Activated naive CD8-positive, alpha-beta T cell treated with anti-CD3 and anti-CD28 coated beads, Interleukin-2, amount 50 U/mL, for 24 hours (primary cell): ENCODE data around the gene IQGAP2.
"Not testable (repeated sequence)": the region's sequence is repeated elsewhere in the genome, so short reads cannot be mapped to it uniquely, and the experiment has no call there.

Experiments
- ATAC-seq: fragments of 150-1000 bp; cut with Tn5 transposase; one replicate; pipeline ENCODE4 v1.10.0; 2021
- DNase-seq: peaks from one replicate; pipeline ENCODE4 v3.0.0; 2021
- H3K27ac Mint-ChIP-seq: one replicate; pipeline ENCODE4 v1.8.0; 2021; ENCODE audit warnings: mild to moderate bottlenecking, mixed read lengths
- H3K27me3 Mint-ChIP-seq: one replicate; pipeline ENCODE4 v1.8.0; 2021; ENCODE audit warnings: mixed read lengths
- H3K36me3 Mint-ChIP-seq: one replicate; pipeline ENCODE4 v1.8.0; 2021; ENCODE audit warnings: low read depth, mixed read lengths
- H3K4me1 Mint-ChIP-seq: one replicate; pipeline ENCODE4 v1.8.0; 2021; ENCODE audit warnings: mixed read lengths
- H3K4me3 Mint-ChIP-seq: one replicate; pipeline ENCODE4 v1.8.0; 2021; ENCODE audit warnings: mild to moderate bottlenecking, moderate library complexity, mixed read lengths
- H3K9me3 Mint-ChIP-seq: one replicate; pipeline ENCODE4 v1.8.0; 2021; ENCODE audit warnings: mixed read lengths

Gene IQGAP2, protein sequence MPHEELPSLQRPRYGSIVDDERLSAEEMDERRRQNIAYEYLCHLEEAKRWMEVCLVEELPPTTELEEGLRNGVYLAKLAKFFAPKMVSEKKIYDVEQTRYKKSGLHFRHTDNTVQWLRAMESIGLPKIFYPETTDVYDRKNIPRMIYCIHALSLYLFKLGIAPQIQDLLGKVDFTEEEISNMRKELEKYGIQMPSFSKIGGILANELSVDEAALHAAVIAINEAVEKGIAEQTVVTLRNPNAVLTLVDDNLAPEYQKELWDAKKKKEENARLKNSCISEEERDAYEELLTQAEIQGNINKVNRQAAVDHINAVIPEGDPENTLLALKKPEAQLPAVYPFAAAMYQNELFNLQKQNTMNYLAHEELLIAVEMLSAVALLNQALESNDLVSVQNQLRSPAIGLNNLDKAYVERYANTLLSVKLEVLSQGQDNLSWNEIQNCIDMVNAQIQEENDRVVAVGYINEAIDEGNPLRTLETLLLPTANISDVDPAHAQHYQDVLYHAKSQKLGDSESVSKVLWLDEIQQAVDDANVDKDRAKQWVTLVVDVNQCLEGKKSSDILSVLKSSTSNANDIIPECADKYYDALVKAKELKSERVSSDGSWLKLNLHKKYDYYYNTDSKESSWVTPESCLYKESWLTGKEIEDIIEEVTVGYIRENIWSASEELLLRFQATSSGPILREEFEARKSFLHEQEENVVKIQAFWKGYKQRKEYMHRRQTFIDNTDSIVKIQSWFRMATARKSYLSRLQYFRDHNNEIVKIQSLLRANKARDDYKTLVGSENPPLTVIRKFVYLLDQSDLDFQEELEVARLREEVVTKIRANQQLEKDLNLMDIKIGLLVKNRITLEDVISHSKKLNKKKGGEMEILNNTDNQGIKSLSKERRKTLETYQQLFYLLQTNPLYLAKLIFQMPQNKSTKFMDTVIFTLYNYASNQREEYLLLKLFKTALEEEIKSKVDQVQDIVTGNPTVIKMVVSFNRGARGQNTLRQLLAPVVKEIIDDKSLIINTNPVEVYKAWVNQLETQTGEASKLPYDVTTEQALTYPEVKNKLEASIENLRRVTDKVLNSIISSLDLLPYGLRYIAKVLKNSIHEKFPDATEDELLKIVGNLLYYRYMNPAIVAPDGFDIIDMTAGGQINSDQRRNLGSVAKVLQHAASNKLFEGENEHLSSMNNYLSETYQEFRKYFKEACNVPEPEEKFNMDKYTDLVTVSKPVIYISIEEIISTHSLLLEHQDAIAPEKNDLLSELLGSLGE (N-terminal part only)

DNA sequence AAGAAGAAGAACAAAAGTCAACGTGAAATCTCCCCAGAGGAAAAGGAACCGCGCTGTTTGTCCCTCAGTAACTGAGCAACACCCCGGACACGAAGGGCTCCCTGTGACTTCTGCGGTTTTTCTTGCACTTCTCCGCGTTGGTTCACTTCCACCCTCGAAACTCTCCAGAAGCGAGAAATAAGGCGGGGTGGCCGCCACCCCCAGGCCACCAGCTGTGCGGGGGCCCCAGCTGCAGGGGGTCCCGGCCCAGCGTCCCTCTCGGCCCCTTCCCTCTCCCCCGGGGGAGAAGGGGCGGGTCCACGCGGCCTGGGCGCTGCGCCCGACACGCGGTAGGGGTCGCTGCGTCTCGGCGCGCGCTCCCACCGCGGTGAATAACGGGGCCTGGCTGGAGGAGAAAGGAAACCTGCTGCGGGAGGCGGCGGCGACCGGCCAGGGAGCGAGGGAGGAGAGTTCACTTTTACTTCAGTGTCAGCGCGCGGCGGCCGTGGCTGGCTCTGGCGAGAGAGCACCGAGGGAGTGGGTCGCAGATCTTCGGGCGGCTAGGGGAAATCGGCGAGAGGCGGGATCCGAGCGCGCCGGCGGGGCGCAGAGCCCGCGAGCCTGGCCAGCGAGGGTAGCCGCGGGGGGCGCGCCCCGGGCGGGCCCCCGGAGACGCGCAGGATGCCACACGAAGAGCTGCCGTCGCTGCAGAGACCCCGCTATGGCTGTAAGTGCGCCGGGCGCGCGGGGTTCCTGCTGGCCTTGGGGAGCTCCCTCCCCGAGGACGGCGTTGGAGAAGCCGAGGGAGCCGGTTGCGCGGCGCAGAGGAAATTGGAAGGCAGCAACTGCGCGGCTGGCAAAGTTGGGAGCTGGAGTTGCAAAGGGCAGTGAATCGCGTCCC is at the start of gene IQGAP2:
Gene IQGAP2, plus strand, starts transcription at position 400 of the 880 bp plus-strand sequence. Its CDS starts 261 bp downstream, at position 661.
- peaks cover 63% of the 10 kb centered on the region for H3K4me1 Mint-ChIP-seq
- H3K27me3 Mint-ChIP-seq: no peaks in the 10 kb centered on the region
- ATAC-seq: peak; percentile 63
- no peaks in the 10 kb centered on the region for H3K36me3 Mint-ChIP-seq
- H3K27ac Mint-ChIP-seq: peak within 1 kb of the TSS; percentile 99
- DNase-seq: peak; percentile 83
- H3K9me3 Mint-ChIP-seq: no peaks in the 10 kb centered on the region
- peak within 1 kb of the TSS; percentile 93 for H3K4me3 Mint-ChIP-seq

DNA sequence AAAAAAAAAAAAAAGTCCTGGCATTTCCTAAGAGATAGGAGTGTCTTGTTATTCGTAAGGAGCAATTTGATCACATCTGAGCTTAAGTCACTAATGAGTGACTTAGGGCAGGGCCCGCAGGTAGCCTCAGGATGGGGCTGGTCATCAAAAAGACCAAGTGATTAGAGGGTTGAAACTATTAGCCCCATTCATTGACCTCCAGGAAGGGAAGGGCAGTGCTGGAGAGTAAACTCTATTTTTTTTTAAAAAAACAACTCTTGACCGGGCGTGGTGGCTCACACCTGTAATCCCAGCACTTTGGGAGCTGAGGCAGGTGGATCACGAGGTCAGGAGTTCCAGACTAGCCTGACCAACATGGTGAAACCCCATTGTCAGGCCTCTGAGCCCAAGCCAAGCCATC is 46.2 kb upstream of the IQGAP2 start:
- no peak overlapping the region for H3K4me3 Mint-ChIP-seq
- no peaks in the 10 kb centered on the region for H3K27me3 Mint-ChIP-seq
- no peaks in the 10 kb centered on the region for H3K4me1 Mint-ChIP-seq
- no peaks in the 10 kb centered on the region for H3K9me3 Mint-ChIP-seq
- H3K27ac Mint-ChIP-seq: no peak overlapping the region
- no peaks in the 10 kb centered on the region for H3K36me3 Mint-ChIP-seq
- ATAC-seq (no peak), DNase-seq (no peak)

GRCh38 chr5:76363352-76364225 is 39.5 kb upstream of the IQGAP2 start:
- H3K4me1 Mint-ChIP-seq: peaks cover 20% of the 10 kb centered on the region
- H3K9me3 Mint-ChIP-seq: no peaks in the 10 kb centered on the region
- H3K36me3 Mint-ChIP-seq: no peaks in the 10 kb centered on the region
- peaks cover 2% of the 10 kb centered on the region for H3K27me3 Mint-ChIP-seq
- H3K4me3 Mint-ChIP-seq: no peak overlapping the region
- no peak for DNase-seq
- ATAC-seq: no peak
- no peak overlapping the region for H3K27ac Mint-ChIP-seq

GRCh38 chr5:76364226-76364589 is 38.9 kb upstream of the IQGAP2 start:
- Mint-ChIP-seq H3K4me1 (peaks cover 25% of the 10 kb centered on the region), H3K27me3 (peaks cover 2% of the 10 kb centered on the region), H3K4me3 (no peak overlapping the region), H3K36me3 (no peaks in the 10 kb centered on the region), H3K27ac (no peak overlapping the region), H3K9me3 (no peaks in the 10 kb centered on the region)
- ATAC-seq: no peak
- DNase-seq: no peak

DNA sequence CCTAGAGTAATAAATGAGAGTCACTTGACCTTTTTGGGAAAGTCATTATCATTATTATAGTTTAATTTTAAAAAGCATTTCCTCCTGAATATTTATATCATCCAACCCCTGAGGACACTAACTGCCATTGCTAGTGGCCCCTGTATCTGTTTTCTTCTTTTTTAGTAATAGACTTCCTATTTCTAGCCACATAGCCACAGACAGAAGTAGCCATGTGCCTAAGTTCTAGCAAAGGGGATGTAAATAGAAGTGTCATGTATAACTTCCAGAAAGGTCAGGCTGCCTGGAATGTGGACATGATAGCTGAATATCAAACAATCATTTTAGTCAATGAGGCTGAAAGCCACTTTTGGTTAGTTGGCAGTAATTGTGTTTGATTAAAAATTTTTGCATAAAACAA is 37.5 kb upstream of the IQGAP2 start:
- peaks cover 28% of the 10 kb centered on the region for H3K4me1 Mint-ChIP-seq
- DNase-seq: no peak
- no peak overlapping the region for H3K4me3 Mint-ChIP-seq
- H3K36me3 Mint-ChIP-seq: no peaks in the 10 kb centered on the region
- no peak overlapping the region for H3K27ac Mint-ChIP-seq
- peaks cover 2% of the 10 kb centered on the region for H3K27me3 Mint-ChIP-seq
- no peak for ATAC-seq
- H3K9me3 Mint-ChIP-seq: no peaks in the 10 kb centered on the region

DNA sequence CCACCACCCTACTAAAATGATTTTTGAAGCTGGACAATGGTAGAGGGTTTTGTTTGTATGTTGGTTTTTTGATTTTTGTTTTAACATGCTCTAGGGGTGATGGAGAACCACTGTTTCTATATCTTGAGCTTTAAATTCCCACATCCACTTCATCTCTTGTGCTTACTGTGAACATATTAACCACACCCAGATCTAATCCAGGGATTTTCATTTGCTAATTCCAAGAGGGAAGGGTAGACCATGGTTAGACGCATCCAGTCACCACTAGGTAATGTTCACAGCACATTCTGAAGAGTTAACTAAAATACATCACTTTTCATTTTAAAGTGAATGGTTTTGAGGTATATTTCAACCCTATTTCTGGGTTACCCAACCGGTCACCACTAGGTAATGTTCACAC is 36.5 kb upstream of the IQGAP2 start:
- Mint-ChIP-seq H3K9me3 (no peaks in the 10 kb centered on the region), H3K4me3 (no peak overlapping the region), H3K36me3 (no peaks in the 10 kb centered on the region), H3K4me1 (peaks cover 28% of the 10 kb centered on the region), H3K27me3 (peaks cover 2% of the 10 kb centered on the region), H3K27ac (no peak overlapping the region)
- ATAC-seq (no peak), DNase-seq (no peak)

- no peaks in the 10 kb centered on the region for H3K9me3 Mint-ChIP-seq
- H3K27me3 Mint-ChIP-seq: peaks cover 2% of the 10 kb centered on the region
- peaks cover 28% of the 10 kb centered on the region for H3K4me1 Mint-ChIP-seq
- ATAC-seq (peak; percentile 90), DNase-seq (no peak)
- no peaks in the 10 kb centered on the region for H3K36me3 Mint-ChIP-seq
- H3K4me3 Mint-ChIP-seq: no peak overlapping the region
- H3K27ac Mint-ChIP-seq: peak overlapping the region; percentile 76
Measured at GRCh38 chr5:76367623-76368371, 35.3 kb upstream of the IQGAP2 start.

GRCh38 chr5:76368941-76369340 is 34.1 kb upstream of the IQGAP2 start:
- Mint-ChIP-seq H3K4me3 (no peak overlapping the region), H3K9me3 (no peaks in the 10 kb centered on the region), H3K27me3 (peaks cover 2% of the 10 kb centered on the region), H3K4me1 (peaks cover 26% of the 10 kb centered on the region), H3K27ac (no peak overlapping the region), H3K36me3 (no peaks in the 10 kb centered on the region)
- DNase-seq: no peak
- ATAC-seq: no peak

- ATAC-seq, H3K27ac Mint-ChIP-seq, DNase-seq, H3K4me3 Mint-ChIP-seq, H3K27me3 Mint-ChIP-seq, H3K36me3 Mint-ChIP-seq, H3K9me3 Mint-ChIP-seq: not testable (repeated sequence)
- H3K4me1 Mint-ChIP-seq: peaks cover 22% of the 10 kb centered on the region
Measured at GRCh38 chr5:76369668-76370067, 33.4 kb upstream of the IQGAP2 start.

DNA sequence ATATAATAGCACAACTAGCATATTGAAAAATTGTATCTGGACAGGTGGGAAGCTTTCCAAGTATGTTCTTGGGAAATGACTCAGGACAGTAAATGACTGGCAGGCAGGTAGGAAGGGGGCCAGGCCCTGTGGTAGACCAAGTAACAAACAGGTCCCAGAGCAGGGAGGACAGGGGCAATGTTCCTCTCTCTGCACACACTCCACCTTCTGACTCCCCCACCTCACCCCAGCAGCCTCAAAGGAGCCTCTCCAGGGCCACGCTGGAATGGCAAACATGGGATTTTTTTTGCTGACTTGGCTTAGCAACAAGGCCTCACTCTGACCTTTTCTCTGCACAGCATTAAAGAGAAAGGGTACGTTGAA is 31.1 kb upstream of the IQGAP2 start:
- ATAC-seq (no peak), DNase-seq (no peak)
- Mint-ChIP-seq H3K4me1 (peaks cover 27% of the 10 kb centered on the region), H3K36me3 (no peaks in the 10 kb centered on the region), H3K27me3 (no peaks in the 10 kb centered on the region), H3K9me3 (no peaks in the 10 kb centered on the region), H3K27ac (no peak overlapping the region), H3K4me3 (no peak overlapping the region)

GRCh38 chr5:76372323-76373054 is 30.6 kb upstream of the IQGAP2 start:
- Mint-ChIP-seq H3K4me1 (peaks cover 24% of the 10 kb centered on the region), H3K36me3 (no peaks in the 10 kb centered on the region), H3K27ac (peak overlapping the region; percentile 57), H3K9me3 (no peaks in the 10 kb centered on the region), H3K4me3 (no peak overlapping the region), H3K27me3 (no peaks in the 10 kb centered on the region)
- ATAC-seq: no peak
- no peak for DNase-seq
